CD4-positive, alpha-beta T cell (primary cell): ENCODE measurements around the gene RMP24.
"Not testable (repeated sequence)": the region's sequence is repeated elsewhere in the genome, so short reads cannot be mapped to it uniquely, and the experiment has no call there.

Source experiments
- ATAC-seq: fragments of 200-7000 bp; cut with Tn5 transposase; one replicate; pipeline ENCODE4 v1.10.0; 2022; ENCODE audit warnings: mild to moderate bottlenecking; ENCODE audit not compliant: poor library complexity
- CTCF ChIA-PET: fragments of 350-600 bp; sonication (Branson Sonifier 250); formaldehyde crosslinking; loops from one replicate; lab custom pipeline; 2021; ENCODE audit warnings: antibody characterized with exemption, inconsistent platforms; lab: Charles Lee
- POLR2A ChIA-PET: fragments of 350-600 bp; sonication (Branson Sonifier 250); formaldehyde crosslinking; loops from one replicate; lab custom pipeline; 2021; ENCODE audit warnings: antibody characterized with exemption, inconsistent platforms; lab: Charles Lee
- DNase-seq, 14 experiments: peaks; one replicate each; pipeline ENCODE4 v3.0.0-alpha.2; 2013 to 2020; ENCODE audit warnings: mixed read lengths in 2 of 14
- H3K27ac ChIP-seq, 2 donors: one replicate each; pipeline versions ENCODE4 v1.5.1 to v1.7.0; 2013; ENCODE audit warnings: low read length in 2 of 2, low read depth in 1 of 2, mild to moderate bottlenecking in 1 of 2
- H3K27me3 ChIP-seq, 2 experiments: 1 replicate in 1 of 2; 2 replicates in 1 of 2; pipeline versions ENCODE4 v1.6.1 to v1.7.0; 2013; ENCODE audit warnings: low read length in 2 of 2, control low read depth in 1 of 2, mild to moderate bottlenecking in 1 of 2, moderate library complexity in 1 of 2; ENCODE audit not compliant: insufficient read depth in 2 of 2, control insufficient read depth in 1 of 2
- H3K36me3 ChIP-seq: one replicate; pipeline ENCODE4 v1.6.1; 2013; ENCODE audit warnings: low read length, control low read depth; ENCODE audit not compliant: insufficient read depth
- H3K4me1 ChIP-seq: one replicate; pipeline ENCODE4 v1.6.1; 2013; ENCODE audit warnings: low read length, control low read depth; ENCODE audit not compliant: insufficient read depth
- H3K4me3 ChIP-seq: one replicate; pipeline ENCODE4 v1.5.1; 2013; ENCODE audit warnings: mild to moderate bottlenecking, low read length, moderate library complexity
- H3K9me3 ChIP-seq, 2 experiments: 1 replicate in 1 of 2; 2 replicates in 1 of 2; pipeline versions ENCODE4 v1.6.1 to v1.7.0; 2013; ENCODE audit warnings: low read length in 2 of 2, mild to moderate bottlenecking in 2 of 2, control low read depth in 1 of 2, moderate library complexity in 1 of 2; ENCODE audit not compliant: control insufficient read depth in 1 of 2, insufficient read depth in 1 of 2
- H3K27ac Mint-ChIP-seq: one replicate; pipeline ENCODE4 v1.8.0; 2020; ENCODE audit warnings: mixed read lengths
- H3K27me3 Mint-ChIP-seq: one replicate; pipeline ENCODE4 v1.8.0; 2021; ENCODE audit warnings: mixed read lengths
- H3K36me3 Mint-ChIP-seq: one replicate; pipeline ENCODE4 v1.8.0; 2021; ENCODE audit warnings: low read depth, mixed read lengths
- H3K4me1 Mint-ChIP-seq: one replicate; pipeline ENCODE4 v1.8.0; 2021; ENCODE audit warnings: low read depth, mixed read lengths
- H3K4me3 Mint-ChIP-seq: one replicate; pipeline ENCODE4 v1.8.0; 2020; ENCODE audit warnings: mild to moderate bottlenecking, mixed read lengths
- H3K9me3 Mint-ChIP-seq: one replicate; pipeline ENCODE4 v1.8.0; 2020; ENCODE audit warnings: mixed read lengths
- CTCF ChIP-seq: fragments of 200-600 bp; IDR thresholded peaks from one replicate; pipeline ENCODE4 v1.8.0; 2022; ENCODE audit warnings: antibody characterized with exemption, mild to moderate bottlenecking
- intact Hi-C, 2 experiments: fragments of 100-400 bp; cut with DNase I in 1 of 2; cut with micrococcal nuclease in 1 of 2; formaldehyde crosslinking; loops; one replicate each; pipeline versions ENCODE4 v1.15.1 to v1.9.0; 2023 to 2025; cut with DNase I, micrococcal nuclease

Gene RMP24

GRCh38 chr18:35964319-35964718 is 8.2 kb upstream of the RMP24 start:
- intact Hi-C loops: no loop called here
- no peak overlapping the region for H3K27ac ChIP-seq
- H3K4me3 ChIP-seq: no peak overlapping the region
- H3K36me3 ChIP-seq: no peaks in the 10 kb centered on the region
- no peak overlapping the region for H3K4me3 Mint-ChIP-seq
- H3K27me3 Mint-ChIP-seq: peaks cover under 1% of the 10 kb centered on the region
- H3K27me3 ChIP-seq: no peaks in the 10 kb centered on the region
- H3K4me1 Mint-ChIP-seq: peaks cover 18% of the 10 kb centered on the region
- DNase-seq (no peak), ATAC-seq (no peak)
- H3K27ac Mint-ChIP-seq: no peak overlapping the region
- H3K36me3 Mint-ChIP-seq: no peaks in the 10 kb centered on the region
- peaks cover 11% of the 10 kb centered on the region for H3K4me1 ChIP-seq
- ChIA-PET CTCF (no interaction called here), POLR2A (no interaction called here)
- H3K9me3 ChIP-seq: peaks cover 0 to 6% of the 10 kb centered on the region in 2 experiments
- H3K9me3 Mint-ChIP-seq: no peaks in the 10 kb centered on the region
- no peak for TF ChIP-seq CTCF

GRCh38 chr18:35967866-35968265 is 4.6 kb upstream of the RMP24 start:
- POLR2A ChIA-PET, H3K9me3 ChIP-seq, H3K27me3 Mint-ChIP-seq, H3K36me3 ChIP-seq, H3K4me3 Mint-ChIP-seq, H3K27ac ChIP-seq, DNase-seq, H3K27me3 ChIP-seq, ATAC-seq, H3K4me3 ChIP-seq, H3K9me3 Mint-ChIP-seq, CTCF ChIA-PET: not testable (repeated sequence)
- Mint-ChIP-seq H3K27ac (peak overlapping the region; percentile 89), H3K4me1 (peaks cover 44% of the 10 kb centered on the region), H3K36me3 (peaks cover 21% of the 10 kb centered on the region)
- intact Hi-C loops: loop anchor here in 1 of 2 experiments (5.0 kb wide), 1 partner anchor 621 kb away; no protein-coding TSS in a partner anchor
- H3K4me1 ChIP-seq: peaks cover 24% of the 10 kb centered on the region

- CTCF ChIA-PET: no interaction called here
- H3K27ac Mint-ChIP-seq: peak overlapping the region; percentile 89
- Histone ChIP-seq H3K27ac (no peak overlapping the region), H3K4me1 (peaks cover 28% of the 10 kb centered on the region), H3K4me3 (no peak overlapping the region), H3K36me3 (no peaks in the 10 kb centered on the region), H3K27me3 (no peaks in the 10 kb centered on the region), H3K9me3 (no peaks in the 10 kb centered on the region)
- H3K9me3 Mint-ChIP-seq: no peaks in the 10 kb centered on the region
- H3K4me1 Mint-ChIP-seq: peaks cover 49% of the 10 kb centered on the region
- POLR2A ChIA-PET: no interaction called here
- ATAC-seq (no peak), DNase-seq (no peak)
- peak overlapping the region; percentile 75 for H3K4me3 Mint-ChIP-seq
- H3K36me3 Mint-ChIP-seq: peaks cover 26% of the 10 kb centered on the region
- intact Hi-C loops: loop anchor here in 1 of 2 experiments (5.0 kb wide), 1 partner anchor 621 kb away; no protein-coding TSS in a partner anchor
- TF ChIP-seq CTCF: no peak
- H3K27me3 Mint-ChIP-seq: no peaks in the 10 kb centered on the region
These were observed 4.1 kb upstream of the RMP24 start for GRCh38 chr18:35968278-35968880.
